ENCODE data around the gene PSENEN. TPM values are rescaled to one million over a fixed set of nuclear protein-coding genes. Genes with fewer than 3 reads are reported as not detected.

The PSENEN gene
- total and polyA plus RNA-seq, 2 of the 8 experiments (the other 6 are each of a cell fraction or from before 2014, with no cell fraction given), result 66.7 to 75.3 TPM

- no peak for TF ChIP-seq CHD7 (IDR thresholded peaks at IDR 0.05; ENCODE audit: insufficient replicate concordance, low read length)
- no peak for TF ChIP-seq POU5F1 (IDR thresholded peaks at IDR 0.05; ENCODE audit: low read depth, low read length)
- no peak for TF ChIP-seq TCF12 (IDR thresholded peaks at IDR 0.05; ENCODE audit: low read depth, low read length)
- TF ChIP-seq ZNF274 (IDR thresholded peaks at IDR 0.05; ENCODE audit: borderline replicate concordance, extremely low read depth, low read length), result no peak
- TF ChIP-seq BCL11A (IDR thresholded peaks at IDR 0.05; ENCODE audit: low read depth in 2 of 2, low read length in 2 of 2), result no peak
- no peak for TF ChIP-seq SIX5 (IDR thresholded peaks at IDR 0.05; ENCODE audit: low read depth, low read length)
Observed at GRCh38 chr19:35729021-35729420, 16.4 kb upstream of the PSENEN start (continued).

All from H1 (cell line).